ENCODE measurements around the gene USF2. TPM values are rescaled to one million over a fixed set of nuclear protein-coding genes. Genes with fewer than 3 reads are reported as not detected.

Gene USF2
- total RNA-seq, 1 donor: 50.1 TPM

DNA sequence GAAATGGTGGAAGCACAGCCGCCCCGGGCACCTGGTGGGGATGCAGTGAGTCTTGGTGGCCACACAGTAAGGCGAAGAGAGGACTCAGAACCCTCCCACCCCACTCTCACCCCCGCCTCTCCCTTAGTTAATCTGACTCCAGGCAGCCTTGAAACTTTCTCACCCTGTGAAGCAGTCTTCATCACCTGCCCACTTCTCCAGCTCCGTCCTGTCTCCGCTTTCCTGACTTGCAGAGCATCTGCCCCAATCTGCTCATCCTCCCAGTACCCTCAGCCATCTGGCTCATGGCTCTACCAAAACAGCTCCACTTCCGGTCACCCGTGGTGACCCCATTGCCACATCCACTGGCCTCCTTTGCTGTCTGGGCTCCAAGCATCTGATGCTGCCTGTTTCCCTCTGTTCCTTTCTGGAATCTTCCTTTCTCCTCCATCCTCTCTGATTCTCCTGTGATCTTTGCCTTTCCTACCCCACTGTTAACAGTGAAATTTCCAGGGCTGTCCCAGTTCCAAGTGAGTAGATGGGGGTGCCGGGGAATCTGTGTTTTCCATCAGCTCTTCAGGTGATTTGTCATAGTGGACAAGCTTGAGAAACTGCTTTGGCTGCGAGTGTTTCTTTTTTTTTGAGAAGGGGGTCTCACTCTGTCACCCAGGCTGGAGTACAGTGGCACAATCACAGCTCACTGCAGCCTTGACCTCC, 4.3 kb downstream of the USF2 start:
- TF ChIP-seq CTCF (IDR thresholded peaks at IDR 0.05; ENCODE audit: insufficient read depth, low read depth, low read length): no peak
- no peak for DNase-seq (ENCODE audit: low read depth)
- H3K4me3 ChIP-seq (ENCODE audit: low read depth, low read length): no peak overlapping the region

DNA sequence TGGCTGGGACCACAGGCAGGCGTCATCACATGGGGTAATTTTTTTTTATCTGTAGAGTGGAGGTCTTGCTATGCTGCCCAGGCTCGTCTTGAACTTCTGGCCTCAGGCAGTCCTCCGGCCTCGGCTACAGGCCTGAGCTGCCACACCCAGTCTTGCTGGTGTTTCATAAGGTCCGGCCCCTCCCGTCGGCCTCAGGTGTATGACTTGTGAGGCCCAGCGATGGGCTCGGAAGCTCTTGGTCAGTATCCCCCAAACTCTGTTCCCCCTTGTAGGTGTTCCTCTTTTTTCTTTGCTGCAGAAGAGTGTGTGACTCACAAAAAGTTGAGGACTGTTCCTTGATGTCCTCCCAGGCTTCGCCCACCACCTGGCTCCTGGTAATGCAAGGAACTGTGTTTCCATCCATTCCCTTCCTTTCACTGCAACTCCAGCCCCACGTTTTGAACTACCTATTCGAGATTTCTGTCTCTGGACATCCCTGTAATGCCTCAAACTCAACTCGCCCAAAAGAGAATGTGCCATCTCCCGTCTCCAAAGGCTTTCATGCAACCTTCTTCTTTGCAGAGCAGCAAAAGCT, 5.0 kb downstream of the USF2 start:
- DNase-seq (ENCODE audit: low read depth): no peak
- H3K4me3 ChIP-seq (ENCODE audit: low read depth, low read length): no peak overlapping the region
- TF ChIP-seq CTCF (IDR thresholded peaks at IDR 0.05; ENCODE audit: insufficient read depth, low read depth, low read length): no peak

DNA sequence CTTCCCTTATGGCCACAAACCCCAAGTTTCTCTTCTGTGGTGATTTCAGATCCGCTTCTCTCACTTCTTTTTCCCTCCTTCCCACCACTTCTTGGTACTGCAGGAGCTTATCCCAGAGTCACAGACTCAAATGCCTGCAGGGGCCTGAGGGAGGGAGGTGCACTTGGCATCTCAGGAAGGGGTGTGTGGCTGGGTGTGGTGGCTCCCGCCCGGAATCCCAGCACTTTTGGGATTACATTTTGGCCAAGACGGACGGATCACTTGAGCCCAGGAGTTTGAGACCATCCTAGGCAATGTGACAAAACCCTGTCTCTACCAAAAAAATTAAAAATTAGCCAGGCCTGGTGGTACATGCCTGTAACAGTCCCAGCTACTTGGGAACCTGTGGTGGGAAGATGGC, 5.6 kb downstream of the USF2 start:
- H3K4me3 ChIP-seq (ENCODE audit: low read depth, low read length): no peak overlapping the region
- no peak for DNase-seq (ENCODE audit: low read depth)
- no peak for TF ChIP-seq CTCF (IDR thresholded peaks at IDR 0.05; ENCODE audit: insufficient read depth, low read depth, low read length)

DNA sequence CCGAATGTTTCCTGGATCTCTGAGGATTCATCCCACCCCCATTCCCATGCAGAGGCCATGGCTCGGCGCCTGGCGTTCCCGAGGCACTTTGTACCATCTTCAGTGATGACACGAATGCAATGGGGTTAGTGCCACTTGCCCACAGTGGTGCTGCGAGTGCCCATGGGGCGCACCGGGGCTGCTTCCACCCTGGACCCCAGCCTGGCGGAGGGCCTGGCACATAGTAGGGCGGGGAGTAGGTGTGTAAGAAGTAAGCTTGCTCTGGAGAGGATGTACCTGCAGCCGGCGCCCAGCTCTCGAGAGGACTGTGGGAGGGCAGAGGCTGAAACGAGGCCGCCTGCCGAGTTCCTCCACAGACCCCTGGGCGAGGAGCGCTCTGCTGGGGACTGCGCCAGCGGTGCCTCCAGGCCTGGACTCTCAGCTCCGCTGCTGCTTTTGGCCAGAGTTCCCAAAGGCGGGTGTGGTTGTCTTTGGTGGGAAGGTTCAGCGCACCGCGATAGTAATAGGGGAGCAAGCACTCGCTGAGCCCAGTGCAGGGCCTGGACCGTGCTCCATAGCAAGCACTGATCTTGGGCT, 8.0 kb downstream of the USF2 start:
- TF ChIP-seq CTCF (IDR thresholded peaks at IDR 0.05; ENCODE audit: insufficient read depth, low read depth, low read length): no peak
- no peak overlapping the region for H3K4me3 ChIP-seq (ENCODE audit: low read depth, low read length)
- DNase-seq (ENCODE audit: low read depth): no peak

DNA sequence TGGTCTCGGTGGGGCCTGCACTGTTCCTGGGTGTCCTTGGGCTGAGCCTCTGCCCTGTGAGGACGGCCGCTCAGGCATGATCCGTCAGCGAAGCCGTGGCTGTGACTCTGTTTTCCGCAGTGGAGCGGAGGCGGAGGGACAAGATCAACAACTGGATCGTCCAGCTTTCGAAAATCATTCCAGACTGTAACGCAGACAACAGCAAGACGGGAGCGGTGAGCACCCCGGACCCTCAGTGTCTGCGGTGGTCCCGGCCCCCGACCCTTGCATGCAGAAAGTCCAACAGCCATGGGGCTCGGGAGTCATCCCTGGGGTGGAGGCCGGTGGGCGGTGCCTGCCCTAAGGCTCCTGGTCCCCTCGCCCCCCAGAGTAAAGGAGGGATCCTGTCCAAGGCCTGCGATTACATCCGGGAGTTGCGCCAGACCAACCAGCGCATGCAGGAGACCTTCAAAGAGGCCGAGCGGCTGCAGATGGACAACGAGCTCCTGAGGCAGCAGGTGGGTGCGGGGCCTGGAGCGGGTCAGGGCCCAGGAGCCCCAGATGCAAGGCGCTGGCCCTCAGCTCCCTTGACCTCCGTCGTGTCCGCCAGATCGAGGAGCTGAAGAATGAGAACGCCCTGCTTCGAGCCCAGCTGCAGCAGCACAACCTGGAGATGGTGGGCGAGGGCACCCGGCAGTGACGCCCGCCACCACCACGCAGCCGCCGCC, 10.0 kb downstream of the USF2 start:
- TF ChIP-seq CTCF (IDR thresholded peaks at IDR 0.05; ENCODE audit: insufficient read depth, low read depth, low read length): no peak
- H3K4me3 ChIP-seq (ENCODE audit: low read depth, low read length): no peak overlapping the region
- no peak for DNase-seq (ENCODE audit: low read depth)

DNA sequence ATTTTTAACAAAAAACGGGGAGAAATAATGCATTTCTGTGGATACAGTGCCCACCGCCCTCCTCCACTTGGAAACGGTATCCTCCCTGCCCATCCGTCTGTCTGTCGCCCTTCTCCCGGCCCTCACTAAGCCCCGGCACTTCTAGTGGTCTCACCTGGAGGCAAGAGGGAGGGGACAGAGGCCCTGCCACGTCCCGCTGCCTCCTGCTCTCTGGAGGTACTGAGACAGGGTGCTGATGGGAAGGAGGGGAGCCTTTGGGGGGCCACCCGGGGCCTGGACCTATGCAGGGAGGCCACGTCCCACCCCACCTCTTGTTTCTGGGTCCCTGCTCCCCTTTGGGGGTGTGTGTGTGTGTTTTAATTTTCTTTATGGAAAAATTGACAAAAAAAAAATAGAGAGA, 10.6 kb downstream of the USF2 start:
- DNase-seq (ENCODE audit: low read depth): no peak
- no peak for TF ChIP-seq CTCF (IDR thresholded peaks at IDR 0.05; ENCODE audit: insufficient read depth, low read depth, low read length)
- H3K4me3 ChIP-seq (ENCODE audit: low read depth, low read length): no peak overlapping the region

All from fibroblast of villous mesenchyme (primary cell).